Activated CD4-positive, CD25-positive, alpha-beta regulatory T cell (primary cell): ENCODE data around the gene STAT6.

Source experiments
- DNase-seq, 4 experiments: peaks; one replicate each; lab custom pipeline; 2025; lab: John Stamatoyannopoulos, UW

The STAT6 gene

GRCh38 chr12:57048423-57049118 lies 62.6 kb downstream of the STAT6 start:
- no peak for DNase-seq

- DNase-seq = no peak
These were observed 63.2 kb downstream of the STAT6 start for GRCh38 chr12:57047981-57048380.

GRCh38 chr12:57046947-57047890 lies 63.9 kb downstream of the STAT6 start:
- no peak for DNase-seq

GRCh38 chr12:57046086-57046791 lies 64.9 kb downstream of the STAT6 start:
- no peak for DNase-seq
